ENCODE measurements around the gene ROBO3. TPM values are rescaled to one million over a fixed set of nuclear protein-coding genes. Genes with fewer than 3 reads are reported as not detected.

Gene ROBO3
- total RNA-seq, 2 donors from 2014 or later = 1.3 to 9.9 TPM

DNA sequence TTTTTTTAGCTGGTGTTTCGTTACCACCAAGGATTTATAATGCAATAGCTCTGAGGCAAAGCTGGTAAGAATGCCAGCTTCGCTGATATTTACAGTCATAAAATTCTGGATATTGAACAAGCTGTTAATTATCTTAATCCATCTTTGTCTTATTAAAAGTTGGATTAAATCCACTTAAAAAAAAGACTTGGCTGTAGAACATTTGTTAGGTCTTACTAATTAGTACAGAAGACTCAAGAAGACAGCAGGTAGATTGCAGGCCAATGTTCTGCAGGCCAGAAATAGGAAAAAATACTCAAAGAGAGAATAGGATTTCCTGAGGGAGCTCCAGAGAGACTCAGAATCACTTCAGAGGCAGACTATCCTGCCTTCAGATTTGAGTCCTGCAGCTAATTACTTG, 24.9 kb downstream of the ROBO3 start:
- H3K27ac ChIP-seq = no peak overlapping the region
- no peaks in the 10 kb centered on the region for H3K4me1 ChIP-seq
- TF ChIP-seq, protein P1, sequence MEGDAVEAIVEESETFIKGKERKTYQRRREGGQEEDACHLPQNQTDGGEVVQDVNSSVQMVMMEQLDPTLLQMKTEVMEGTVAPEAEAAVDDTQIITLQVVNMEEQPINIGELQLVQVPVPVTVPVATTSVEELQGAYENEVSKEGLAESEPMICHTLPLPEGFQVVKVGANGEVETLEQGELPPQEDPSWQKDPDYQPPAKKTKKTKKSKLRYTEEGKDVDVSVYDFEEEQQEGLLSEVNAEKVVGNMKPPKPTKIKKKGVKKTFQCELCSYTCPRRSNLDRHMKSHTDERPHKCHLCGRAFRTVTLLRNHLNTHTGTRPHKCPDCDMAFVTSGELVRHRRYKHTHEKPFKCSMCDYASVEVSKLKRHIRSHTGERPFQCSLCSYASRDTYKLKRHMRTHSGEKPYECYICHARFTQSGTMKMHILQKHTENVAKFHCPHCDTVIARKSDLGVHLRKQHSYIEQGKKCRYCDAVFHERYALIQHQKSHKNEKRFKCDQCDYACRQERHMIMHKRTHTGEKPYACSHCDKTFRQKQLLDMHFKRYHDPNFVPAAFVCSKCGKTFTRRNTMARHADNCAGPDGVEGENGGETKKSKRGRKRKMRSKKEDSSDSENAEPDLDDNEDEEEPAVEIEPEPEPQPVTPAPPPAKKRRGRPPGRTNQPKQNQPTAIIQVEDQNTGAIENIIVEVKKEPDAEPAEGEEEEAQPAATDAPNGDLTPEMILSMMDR (IDR thresholded peaks at IDR 0.05) = no peak
- TF ChIP-seq POLR2A (IDR thresholded peaks at IDR 0.05) = no peak
- no peaks in the 10 kb centered on the region for H3K27me3 ChIP-seq
- intact Hi-C loops (cut with DNase I) = no loop called here
- 78 to 81% methylated on average over 2 of the region's 2 CpGs for WGBS, 2 donors
- H3K36me3 ChIP-seq (replicated peaks in 1 of 2; ENCODE audit: insufficient read depth in 1 of 2, low read depth in 2 of 2) = no peaks in the 10 kb centered on the region
- DNase-seq (no peak), ATAC-seq (no peak)
- H3K9me3 ChIP-seq = no peaks in the 10 kb centered on the region
- no peak overlapping the region for H3K4me3 ChIP-seq

DNA sequence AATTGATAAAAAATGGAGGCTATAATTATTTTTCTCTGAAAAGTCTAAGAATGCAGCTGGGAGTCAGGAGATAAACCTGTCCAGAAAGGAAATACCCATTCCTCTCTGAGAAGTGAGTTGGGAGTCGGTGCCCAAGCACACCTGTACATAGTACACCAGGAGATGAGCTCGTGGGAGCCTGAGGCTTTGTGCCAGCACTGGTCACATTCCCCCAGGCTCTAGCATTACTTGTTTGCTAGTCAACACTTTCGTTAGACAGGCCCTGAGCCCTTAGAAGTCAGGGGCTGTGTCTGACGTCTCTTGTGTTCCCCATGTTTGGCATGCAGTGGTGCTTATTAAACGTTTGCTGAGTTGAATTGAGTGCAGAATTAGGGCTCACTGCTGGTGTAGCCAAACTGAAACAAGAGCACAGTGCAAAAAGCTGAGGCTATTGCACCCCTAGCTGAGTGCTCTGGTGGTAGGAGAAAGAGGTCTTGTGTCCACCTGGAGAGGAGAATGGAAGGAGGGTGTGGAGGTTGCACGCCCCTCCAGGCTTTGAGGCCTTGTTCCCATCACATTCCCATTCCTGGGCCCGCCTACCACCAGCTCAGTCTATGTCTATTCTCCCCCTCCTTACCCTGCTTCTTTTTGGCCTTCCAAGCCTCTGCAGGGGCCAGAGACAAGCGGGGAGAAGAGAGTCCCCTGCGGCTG, 25.6 kb downstream of the ROBO3 start:
- ATAC-seq (no peak), DNase-seq (no peak)
- Histone ChIP-seq H3K36me3 (replicated peaks in 1 of 2; ENCODE audit: insufficient read depth in 1 of 2, low read depth in 2 of 2) (no peaks in the 10 kb centered on the region), H3K27ac (no peak overlapping the region), H3K27me3 (no peaks in the 10 kb centered on the region), H3K4me3 (no peak overlapping the region), H3K4me1 (no peaks in the 10 kb centered on the region), H3K9me3 (no peaks in the 10 kb centered on the region)
- no peak for TF ChIP-seq POLR2A (IDR thresholded peaks at IDR 0.05)
- TF ChIP-seq, protein P1 (IDR thresholded peaks at IDR 0.05) = no peak
- intact Hi-C loops (cut with DNase I) = no loop called here
- WGBS, 2 donors = 61 to 65% methylated on average over 9 of the region's 9 CpGs

DNA sequence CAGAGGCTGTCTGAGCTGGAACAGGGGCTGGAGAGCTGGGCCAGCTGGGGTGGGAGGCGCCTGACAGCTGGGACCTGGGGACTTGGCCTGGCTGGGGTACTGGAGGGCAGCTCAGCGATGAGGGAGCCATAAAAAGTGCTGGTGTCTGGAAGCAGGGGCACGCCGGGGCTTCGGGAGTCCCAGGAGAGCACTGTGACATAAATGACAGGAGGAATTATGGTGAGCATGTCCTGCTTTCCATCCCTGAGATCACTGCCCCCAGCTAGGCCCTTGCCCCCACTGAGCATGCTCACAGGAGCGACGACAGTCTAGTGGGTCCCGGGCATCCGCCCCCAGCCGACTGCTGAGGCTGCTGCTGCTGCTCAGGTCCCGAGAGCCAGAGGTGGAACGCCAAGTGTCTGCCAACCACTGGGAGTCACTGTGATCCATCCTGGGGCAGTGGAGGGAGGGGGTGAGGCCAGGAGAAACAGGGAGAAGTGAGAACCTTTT, 26.2 kb downstream of the ROBO3 start:
- Histone ChIP-seq H3K4me3 (no peak overlapping the region), H3K27ac (no peak overlapping the region), H3K9me3 (no peaks in the 10 kb centered on the region), H3K4me1 (no peaks in the 10 kb centered on the region), H3K27me3 (no peaks in the 10 kb centered on the region), H3K36me3 (replicated peaks in 1 of 2; ENCODE audit: insufficient read depth in 1 of 2, low read depth in 2 of 2) (no peaks in the 10 kb centered on the region)
- 47 to 81% methylated on average over 5 to 12 of the region's 12 CpGs for WGBS, 2 donors
- TF ChIP-seq, protein P1 (IDR thresholded peaks at IDR 0.05) = no peak
- TF ChIP-seq POLR2A (IDR thresholded peaks at IDR 0.05) = no peak
- no peak for ATAC-seq
- no peak for DNase-seq
- intact Hi-C loops (cut with DNase I) = no loop called here

DNA sequence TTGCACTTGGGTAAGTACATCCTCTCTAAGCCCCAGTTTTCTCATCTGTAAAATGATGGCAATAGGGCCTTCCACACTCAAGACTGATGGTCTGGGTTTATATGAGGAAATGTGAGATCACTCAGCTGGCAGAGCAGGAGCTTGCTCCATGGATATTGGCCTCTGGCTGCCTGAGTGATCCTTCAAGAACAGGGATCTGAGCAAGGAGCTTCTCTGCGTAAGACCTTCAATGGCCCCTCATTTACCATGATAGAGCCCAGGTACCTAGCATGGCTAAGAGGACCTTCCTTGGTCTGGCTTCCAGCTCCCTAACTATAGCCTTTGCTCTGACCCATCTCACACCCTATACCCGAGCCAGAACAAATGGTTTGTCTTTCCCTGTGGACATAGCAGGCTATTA, 26.9 kb downstream of the ROBO3 start:
- no peak overlapping the region for H3K27ac ChIP-seq
- no peak for ATAC-seq
- no peaks in the 10 kb centered on the region for H3K36me3 ChIP-seq (replicated peaks in 1 of 2; ENCODE audit: insufficient read depth in 1 of 2, low read depth in 2 of 2)
- no peaks in the 10 kb centered on the region for H3K9me3 ChIP-seq
- H3K4me3 ChIP-seq = no peak overlapping the region
- intact Hi-C loops (cut with DNase I) = no loop called here
- TF ChIP-seq POLR2A (IDR thresholded peaks at IDR 0.05) = no peak
- TF ChIP-seq, protein P1 (IDR thresholded peaks at IDR 0.05) = no peak
- no peaks in the 10 kb centered on the region for H3K4me1 ChIP-seq
- H3K27me3 ChIP-seq = no peaks in the 10 kb centered on the region
- 66 to 71% methylated on average over 2 of the region's 2 CpGs for WGBS, 2 donors
- no peak for DNase-seq

All from body of pancreas (tissue), 4 donors.